NB4 (cell line): Measurements from ENCODE around the gene PDE1A.

ENCODE experiments used
- DNase-seq: peaks from one replicate; pipeline ENCODE4 v3.0.0; 2010; ENCODE audit warnings: low read depth
- H3K4me3 ChIP-seq: one replicate; pipeline ENCODE4 v1.5.1; 2011; ENCODE audit warnings: mild to moderate bottlenecking, low read depth, low read length, moderate library complexity
- MYC ChIP-seq: IDR thresholded peaks from 2 replicates; pipeline ENCODE4 v1.6.1; 2011; ENCODE audit warnings: low read depth, low read length
- POLR2A ChIP-seq: IDR thresholded peaks from 2 replicates; pipeline ENCODE4 v1.6.1; 2011; ENCODE audit warnings: mild to moderate bottlenecking; ENCODE audit not compliant: insufficient read length; ENCODE audit errors: extremely low read depth
- TF ChIP-seq, protein P1 (sequence below): IDR thresholded peaks from 2 replicates; pipeline ENCODE4 v1.6.1; 2011; ENCODE audit warnings: low read depth, low read length
- TF ChIP-seq, protein P2 (sequence below): IDR thresholded peaks from one replicate; pipeline ENCODE4 v1.5.1; 2012; ENCODE audit warnings: low read depth, low read length

The PDE1A gene

GRCh38 chr2:182144041-182144775, 282.6 kb downstream of the PDE1A start:
- no peak for DNase-seq
- no peak overlapping the region for H3K4me3 ChIP-seq
- TF ChIP-seq, protein P1, sequence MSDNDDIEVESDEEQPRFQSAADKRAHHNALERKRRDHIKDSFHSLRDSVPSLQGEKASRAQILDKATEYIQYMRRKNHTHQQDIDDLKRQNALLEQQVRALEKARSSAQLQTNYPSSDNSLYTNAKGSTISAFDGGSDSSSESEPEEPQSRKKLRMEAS = no peak
- TF ChIP-seq MYC (no peak), POLR2A (no peak)
- TF ChIP-seq, protein P2, sequence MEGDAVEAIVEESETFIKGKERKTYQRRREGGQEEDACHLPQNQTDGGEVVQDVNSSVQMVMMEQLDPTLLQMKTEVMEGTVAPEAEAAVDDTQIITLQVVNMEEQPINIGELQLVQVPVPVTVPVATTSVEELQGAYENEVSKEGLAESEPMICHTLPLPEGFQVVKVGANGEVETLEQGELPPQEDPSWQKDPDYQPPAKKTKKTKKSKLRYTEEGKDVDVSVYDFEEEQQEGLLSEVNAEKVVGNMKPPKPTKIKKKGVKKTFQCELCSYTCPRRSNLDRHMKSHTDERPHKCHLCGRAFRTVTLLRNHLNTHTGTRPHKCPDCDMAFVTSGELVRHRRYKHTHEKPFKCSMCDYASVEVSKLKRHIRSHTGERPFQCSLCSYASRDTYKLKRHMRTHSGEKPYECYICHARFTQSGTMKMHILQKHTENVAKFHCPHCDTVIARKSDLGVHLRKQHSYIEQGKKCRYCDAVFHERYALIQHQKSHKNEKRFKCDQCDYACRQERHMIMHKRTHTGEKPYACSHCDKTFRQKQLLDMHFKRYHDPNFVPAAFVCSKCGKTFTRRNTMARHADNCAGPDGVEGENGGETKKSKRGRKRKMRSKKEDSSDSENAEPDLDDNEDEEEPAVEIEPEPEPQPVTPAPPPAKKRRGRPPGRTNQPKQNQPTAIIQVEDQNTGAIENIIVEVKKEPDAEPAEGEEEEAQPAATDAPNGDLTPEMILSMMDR = no peak

- no peak for DNase-seq
- TF ChIP-seq, protein P1 = no peak
- no peak for TF ChIP-seq POLR2A
- H3K4me3 ChIP-seq = no peak overlapping the region
Measured at GRCh38 chr2:182142062-182142461, 284.8 kb downstream of the PDE1A start.

DNA sequence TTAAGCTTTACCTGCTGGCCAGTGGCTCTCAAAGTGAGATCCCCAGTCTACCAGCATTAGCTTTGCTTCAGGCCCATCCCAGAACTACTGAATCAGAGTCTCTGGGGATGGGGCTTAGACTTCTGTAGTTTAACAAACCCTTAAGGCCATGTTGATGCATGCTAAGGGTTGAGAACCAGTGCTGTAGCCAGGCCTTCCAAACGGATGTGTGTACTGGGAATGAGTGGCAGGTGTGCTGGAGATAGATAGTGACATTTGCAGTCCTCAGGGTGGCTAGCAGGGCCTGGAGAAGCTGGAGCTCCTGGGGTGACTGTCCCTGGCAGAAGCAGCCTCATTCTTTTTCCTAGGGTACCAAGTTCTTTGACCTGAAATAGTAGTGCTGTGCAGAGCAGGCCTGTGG, 292.6 kb downstream of the PDE1A start:
- TF ChIP-seq MYC = no peak
- no peak overlapping the region for H3K4me3 ChIP-seq
- DNase-seq = no peak

GRCh38 chr2:182133195-182133891, 293.5 kb downstream of the PDE1A start:
- TF ChIP-seq MYC = no peak
- TF ChIP-seq POLR2A = no peak
- TF ChIP-seq, protein P1 = no peak
- TF ChIP-seq, protein P2 = no peak
- DNase-seq = no peak
- no peak overlapping the region for H3K4me3 ChIP-seq

DNA sequence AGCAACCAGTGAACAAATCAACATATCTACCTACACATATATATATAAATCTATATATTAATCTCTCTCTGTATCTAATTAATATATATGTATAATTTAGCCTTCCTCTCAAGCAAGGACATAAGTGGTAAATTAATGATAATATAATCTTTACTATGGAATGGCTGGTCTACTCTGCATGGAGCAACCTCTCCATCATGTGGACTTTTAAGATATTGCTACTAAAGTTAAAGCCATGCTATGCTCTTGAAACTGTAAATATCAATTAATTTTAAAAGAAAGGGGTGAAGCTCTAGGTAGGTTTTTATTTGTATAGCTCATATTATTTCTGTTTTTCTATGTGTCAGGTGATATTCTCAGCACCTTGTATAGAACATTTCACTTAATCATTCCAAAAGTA, 294.2 kb downstream of the PDE1A start:
- no peak for DNase-seq

DNA sequence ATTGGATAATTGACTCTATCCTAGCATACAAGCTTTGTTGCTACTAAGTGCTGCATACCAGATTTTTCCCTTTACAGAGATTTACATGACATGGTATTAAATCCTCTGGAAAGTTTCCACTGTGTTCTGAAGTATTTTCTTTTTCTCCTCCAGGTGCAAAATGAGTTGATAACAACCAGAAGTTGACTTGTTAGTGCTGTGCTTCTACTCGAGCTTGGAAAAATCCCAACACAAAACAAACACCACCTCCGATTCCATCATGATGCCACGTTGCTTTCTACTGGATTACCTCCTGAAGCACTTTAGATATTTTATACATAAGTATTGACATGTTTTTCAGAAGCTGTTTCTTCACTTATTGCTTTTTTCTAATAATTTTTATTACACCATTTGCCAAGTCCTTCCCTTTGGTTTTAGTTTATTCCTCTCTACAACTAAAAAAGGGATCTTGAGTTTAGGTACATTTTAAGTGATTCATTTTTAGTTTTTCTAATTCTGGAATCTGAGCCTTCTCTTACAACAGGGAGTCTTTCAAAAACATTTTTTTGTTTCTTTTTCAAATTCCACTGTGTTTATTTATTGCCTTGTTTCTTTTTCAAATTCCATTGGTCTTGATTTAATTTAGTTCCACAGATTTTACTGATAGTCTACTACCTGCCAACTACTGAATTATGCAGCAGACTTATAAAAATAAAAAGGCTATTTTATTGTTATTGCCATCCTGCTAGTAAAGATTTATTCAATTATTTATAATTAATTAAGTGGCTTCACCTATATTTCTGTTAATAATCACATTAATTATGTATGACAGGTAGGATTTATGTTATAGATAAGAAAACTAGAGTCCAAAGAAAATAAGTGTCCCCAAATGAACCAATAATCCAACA, 297.8 kb downstream of the PDE1A start:
- DNase-seq = no peak
- TF ChIP-seq, protein P2 = no peak
- no peak for TF ChIP-seq MYC
- TF ChIP-seq, protein P1 = no peak
- TF ChIP-seq POLR2A = no peak
- H3K4me3 ChIP-seq = no peak overlapping the region

More for the DNA sequence above, 294.2 kb downstream of the PDE1A start:
- no peak overlapping the region for H3K4me3 ChIP-seq
- no peak for TF ChIP-seq MYC
- TF ChIP-seq, protein P1 = no peak
- TF ChIP-seq, protein P2 = no peak
- TF ChIP-seq POLR2A = no peak
